Neuronal stem cell (in vitro differentiated cells): ENCODE measurements around the gene ARHGAP25.

Experiments used
- DNase-seq: peaks from one replicate; pipeline ENCODE4 v3.0.0-alpha.2; 2013; ENCODE audit warnings: low spot score
- H2AFZ ChIP-seq: one replicate; pipeline ENCODE4 v1.6.1; 2013; ENCODE audit warnings: mild to moderate bottlenecking, low read length, inconsistent platforms
- H2AK5ac ChIP-seq: 2 replicates; pipeline ENCODE4 v1.6.1; 2013; ENCODE audit warnings: low read depth, mild to moderate bottlenecking, inconsistent platforms, low read length, moderate library complexity, mixed read lengths
- H2BK120ac ChIP-seq: 2 replicates; pipeline ENCODE4 v1.6.1; 2013; ENCODE audit warnings: low read depth, mild to moderate bottlenecking, inconsistent platforms, low read length, moderate library complexity, mixed read lengths
- H2BK12ac ChIP-seq: one replicate; pipeline ENCODE4 v1.6.1; 2013; ENCODE audit warnings: low read length, inconsistent platforms
- H2BK15ac ChIP-seq: 2 replicates; pipeline ENCODE4 v1.6.1; 2013; ENCODE audit warnings: mild to moderate bottlenecking, low read length, inconsistent platforms, mixed read lengths
- H2BK5ac ChIP-seq: one replicate; pipeline ENCODE4 v1.6.1; 2013; ENCODE audit warnings: inconsistent platforms, mild to moderate bottlenecking, low read length, moderate library complexity
- H3K14ac ChIP-seq: one replicate; pipeline ENCODE4 v1.6.1; 2013; ENCODE audit warnings: low read length, inconsistent platforms
- H3K18ac ChIP-seq: 2 replicates; pipeline ENCODE4 v1.6.1; 2013; ENCODE audit warnings: low read length, inconsistent platforms
- H3K23ac ChIP-seq: 2 replicates; pipeline ENCODE4 v1.6.1; 2013; ENCODE audit warnings: low read depth, mild to moderate bottlenecking, mixed read lengths, low read length, inconsistent platforms; ENCODE audit not compliant: poor library complexity
- H3K27ac ChIP-seq: replicated peaks from 3 replicates; pipeline ENCODE4 v1.5.1; 2013; ENCODE audit warnings: low read length, inconsistent platforms
- H3K27me3 ChIP-seq, 3 experiments: 2 replicates each; pipeline ENCODE4 v1.6.1; 2013; ENCODE audit warnings: low read length in 3 of 3, mild to moderate bottlenecking in 2 of 3, inconsistent platforms in 1 of 3, low read depth in 1 of 3, mixed read lengths in 1 of 3, moderate library complexity in 1 of 3; ENCODE audit not compliant: control insufficient read depth in 3 of 3, insufficient read depth in 3 of 3
- H3K36me3 ChIP-seq, 2 donors: replicated peaks in 1 of 2; 2 replicates each; pipeline ENCODE4 v1.6.1; 2013; ENCODE audit warnings: low read length in 2 of 2; ENCODE audit not compliant: control insufficient read depth in 2 of 2, insufficient read depth in 2 of 2
- H3K4ac ChIP-seq: 2 replicates; pipeline ENCODE4 v1.6.1; 2013; ENCODE audit warnings: inconsistent platforms, mild to moderate bottlenecking, low read length, moderate library complexity
- H3K4me1 ChIP-seq, 2 donors: 1 replicate in 1 of 2; 2 replicates in 1 of 2; pipeline ENCODE4 v1.6.1; 2013; ENCODE audit warnings: low read length in 2 of 2, low read depth in 1 of 2; ENCODE audit not compliant: control insufficient read depth in 2 of 2, insufficient read depth in 1 of 2
- H3K4me2 ChIP-seq: one replicate; pipeline ENCODE4 v1.6.1; 2013; ENCODE audit warnings: mild to moderate bottlenecking, low read length, inconsistent platforms; ENCODE audit not compliant: insufficient read depth, poor library complexity, severe bottlenecking
- H3K4me3 ChIP-seq, 2 donors: 2 replicates each; pipeline ENCODE4 v1.5.1; 2013; ENCODE audit warnings: low read length in 2 of 2, mild to moderate bottlenecking in 2 of 2, inconsistent platforms in 1 of 2, moderate library complexity in 1 of 2
- H3K79me1 ChIP-seq: one replicate; pipeline ENCODE4 v1.6.1; 2013; ENCODE audit warnings: low read depth, mild to moderate bottlenecking, inconsistent platforms, low read length, moderate library complexity
- H3K9ac ChIP-seq: one replicate; pipeline ENCODE4 v1.6.1; 2013; ENCODE audit warnings: mild to moderate bottlenecking, low read depth, low read length, inconsistent platforms; ENCODE audit not compliant: poor library complexity
- H3K9me3 ChIP-seq, 2 donors: replicated peaks in 1 of 2; 2 replicates each; pipeline versions ENCODE3 to v1.6.1; 2013; ENCODE audit warnings: low read length in 2 of 2, mild to moderate bottlenecking in 2 of 2, inconsistent platforms in 1 of 2, low read depth in 1 of 2, mixed read lengths in 1 of 2, moderate library complexity in 1 of 2; ENCODE audit not compliant: control insufficient read depth in 2 of 2, insufficient read depth in 1 of 2
- H4K8ac ChIP-seq: one replicate; pipeline ENCODE4 v1.6.1; 2013; ENCODE audit warnings: low read depth, mild to moderate bottlenecking, inconsistent platforms, low read length, moderate library complexity
- H4K91ac ChIP-seq: one replicate; pipeline ENCODE4 v1.6.1; 2013; ENCODE audit warnings: low read length, low read depth, mild to moderate bottlenecking, inconsistent platforms; ENCODE audit not compliant: poor library complexity
- WGBS, 2 donors: extraction: QIAGEN DNeasy Blood & Tissue Kit; methylation state at CpG; one replicate each; pipeline ENCODE4 v1.1.7; 2013; ENCODE audit warnings: missing lambda C conversion rate in 2 of 2, mixed read lengths in 1 of 2; ENCODE audit not compliant: insufficient read length in 2 of 2, insufficient replicate concordance in 1 of 2; ENCODE audit errors: extremely low coverage in 2 of 2; 5-methylcytosine and 5-hydroxymethylcytosine counted together

ARHGAP25 gene

GRCh38 chr2:68807821-68808266 is 73.2 kb downstream of the ARHGAP25 start:
- H2BK15ac ChIP-seq: no peak overlapping the region
- H3K27ac ChIP-seq: no peak overlapping the region
- no peak overlapping the region for H2AFZ ChIP-seq
- DNase-seq: no peak
- no peak overlapping the region for H2BK12ac ChIP-seq
- H3K23ac ChIP-seq: no peak overlapping the region
- no peak overlapping the region for H3K4me2 ChIP-seq
- no peaks in the 10 kb centered on the region for H3K36me3 ChIP-seq
- no peak overlapping the region for H3K4ac ChIP-seq
- H3K9me3 ChIP-seq: no peaks in the 10 kb centered on the region
- H2AK5ac ChIP-seq: no peak overlapping the region
- H2BK5ac ChIP-seq: no peak overlapping the region
- no peaks in the 10 kb centered on the region for H3K27me3 ChIP-seq
- H4K8ac ChIP-seq: no peak overlapping the region
- H3K18ac ChIP-seq: no peak overlapping the region
- no peak overlapping the region for H2BK120ac ChIP-seq
- no peak overlapping the region for H3K9ac ChIP-seq
- no peak overlapping the region for H4K91ac ChIP-seq
- WGBS, 2 donors: no CpG with 5 or more reads among the region's 6 CpGs
- peaks cover 0 to 4% of the 10 kb centered on the region in 2 donors for H3K4me1 ChIP-seq
- H3K79me1 ChIP-seq: no peaks in the 10 kb centered on the region
- H3K14ac ChIP-seq: no peak overlapping the region
- no peak overlapping the region for H3K4me3 ChIP-seq

- H3K4ac ChIP-seq: no peak overlapping the region
- H3K9me3 ChIP-seq: no peaks in the 10 kb centered on the region
- H2BK5ac ChIP-seq: no peak overlapping the region
- no peak overlapping the region for H2BK12ac ChIP-seq
- H3K14ac ChIP-seq: no peak overlapping the region
- H2AFZ ChIP-seq: no peak overlapping the region
- WGBS, 2 donors: no CpG with 5 or more reads among the region's 2 CpGs
- no peak overlapping the region for H2BK15ac ChIP-seq
- no peak overlapping the region for H3K18ac ChIP-seq
- H3K79me1 ChIP-seq: no peaks in the 10 kb centered on the region
- H2AK5ac ChIP-seq: no peak overlapping the region
- H3K23ac ChIP-seq: no peak overlapping the region
- H3K27ac ChIP-seq: no peak overlapping the region
- H3K4me2 ChIP-seq: no peak overlapping the region
- no peaks in the 10 kb centered on the region for H3K36me3 ChIP-seq
- H3K4me1 ChIP-seq: peaks cover 0 to 4% of the 10 kb centered on the region in 2 donors
- no peak overlapping the region for H2BK120ac ChIP-seq
- H3K27me3 ChIP-seq: no peaks in the 10 kb centered on the region
- no peak overlapping the region for H4K91ac ChIP-seq
- DNase-seq: no peak
- H4K8ac ChIP-seq: no peak overlapping the region
- no peak overlapping the region for H3K9ac ChIP-seq
- no peak overlapping the region for H3K4me3 ChIP-seq
Measured at GRCh38 chr2:68809324-68810240, 75.0 kb downstream of the ARHGAP25 start.

GRCh38 chr2:68811364-68811763 is 76.8 kb downstream of the ARHGAP25 start:
- H2AFZ ChIP-seq: no peak overlapping the region
- no peak overlapping the region for H3K23ac ChIP-seq
- no peak overlapping the region for H3K18ac ChIP-seq
- no peaks in the 10 kb centered on the region for H3K4me1 ChIP-seq
- no peak overlapping the region for H3K27ac ChIP-seq
- no peaks in the 10 kb centered on the region for H3K79me1 ChIP-seq
- H2AK5ac ChIP-seq: no peak overlapping the region
- no peak overlapping the region for H3K9ac ChIP-seq
- H2BK5ac ChIP-seq: no peak overlapping the region
- no peak overlapping the region for H4K91ac ChIP-seq
- H3K4ac ChIP-seq: no peak overlapping the region
- H3K9me3 ChIP-seq: no peaks in the 10 kb centered on the region
- no peak overlapping the region for H2BK15ac ChIP-seq
- DNase-seq: no peak
- H3K4me3 ChIP-seq: no peak overlapping the region
- H3K27me3 ChIP-seq: no peaks in the 10 kb centered on the region
- no peak overlapping the region for H3K4me2 ChIP-seq
- no peak overlapping the region for H2BK12ac ChIP-seq
- WGBS, 2 donors: no CpG with 5 or more reads among the region's 2 CpGs
- H4K8ac ChIP-seq: no peak overlapping the region
- H3K36me3 ChIP-seq: no peaks in the 10 kb centered on the region
- no peak overlapping the region for H2BK120ac ChIP-seq
- H3K14ac ChIP-seq: no peak overlapping the region

- Histone ChIP-seq H2BK15ac (no peak overlapping the region), H3K27ac (no peak overlapping the region), H3K14ac (no peak overlapping the region), H3K4me1 (no peaks in the 10 kb centered on the region), H3K79me1 (no peaks in the 10 kb centered on the region), H2BK120ac (no peak overlapping the region), H3K36me3 (no peaks in the 10 kb centered on the region), H4K91ac (no peak overlapping the region), H2AK5ac (no peak overlapping the region), H3K23ac (no peak overlapping the region), H3K9ac (no peak overlapping the region), H4K8ac (no peak overlapping the region), H3K9me3 (no peaks in the 10 kb centered on the region), H3K4ac (no peak overlapping the region), H2BK5ac (no peak overlapping the region), H3K27me3 (no peaks in the 10 kb centered on the region), H2BK12ac (no peak overlapping the region), H3K4me3 (no peak overlapping the region), H3K4me2 (no peak overlapping the region), H2AFZ (no peak overlapping the region), H3K18ac (no peak overlapping the region)
- DNase-seq: no peak
- WGBS, 2 donors: no CpG with 5 or more reads among the region's 6 CpGs
Measured at GRCh38 chr2:68812251-68812650, 77.6 kb downstream of the ARHGAP25 start.
